HepG2 (cell line): ENCODE measurements around the gene TM6SF1. TPM values are rescaled to one million over a fixed set of nuclear protein-coding genes. Genes with fewer than 3 reads are reported as not detected.

Experiments
- ELF3 ChIP-seq: IDR thresholded peaks from 2 replicates; pipeline ENCODE4 v1.6.1; 2016; ENCODE audit warnings: missing genetic modification reagents, missing compliant biosample characterization
- FOSL1 ChIP-seq: sonication (generic); formaldehyde crosslinking; IDR thresholded peaks from 2 replicates; pipeline ENCODE4 v1.9.0; 2021; ENCODE audit warnings: missing genetic modification reagents, borderline replicate concordance
- GABPB1 ChIP-seq: IDR thresholded peaks from 2 replicates; pipeline ENCODE4 v1.6.1; 2016; ENCODE audit warnings: mild to moderate bottlenecking, missing genetic modification reagents, moderate library complexity, missing compliant biosample characterization
- MTF2 ChIP-seq: sonication (generic); formaldehyde crosslinking; IDR thresholded peaks from 2 replicates; pipeline ENCODE4 v1.5.0; 2020; ENCODE audit warnings: missing genetic modification reagents, borderline replicate concordance
- RXRB ChIP-seq: IDR thresholded peaks from 2 replicates; pipeline ENCODE4 v1.6.1; 2016; ENCODE audit warnings: borderline replicate concordance, missing genetic modification reagents, missing compliant biosample characterization
- SAP130 ChIP-seq: IDR thresholded peaks from 2 replicates; pipeline ENCODE4 v1.6.1; 2016; ENCODE audit warnings: low read depth
- TFE3 ChIP-seq: IDR thresholded peaks from 2 replicates; pipeline ENCODE4 v1.6.1; 2016
- TGIF2 ChIP-seq: IDR thresholded peaks from 2 replicates; pipeline ENCODE4 v1.6.1; 2016; ENCODE audit warnings: control low read depth, missing compliant biosample characterization
- UBTF ChIP-seq: sonication (generic); formaldehyde crosslinking; IDR thresholded peaks from 2 replicates; pipeline ENCODE4 v1.4.0; 2020; ENCODE audit warnings: mild to moderate bottlenecking, missing genetic modification reagents
- ZBTB39 ChIP-seq: sonication (generic); formaldehyde crosslinking; IDR thresholded peaks from 2 replicates; pipeline ENCODE4 v1.5.0; 2020; ENCODE audit warnings: missing genetic modification reagents
- ZNF230 ChIP-seq: sonication (generic); formaldehyde crosslinking; IDR thresholded peaks from 2 replicates; pipeline ENCODE4 v1.4.0; 2020; ENCODE audit warnings: mild to moderate bottlenecking, missing genetic modification reagents
- ZNF296 ChIP-seq: sonication (generic); formaldehyde crosslinking; conservative IDR thresholded peaks from 2 replicates; pipeline ENCODE4 v1.5.0; 2020; ENCODE audit warnings: mild to moderate bottlenecking, missing genetic modification reagents
- ZNF589 ChIP-seq: sonication (generic); formaldehyde crosslinking; conservative IDR thresholded peaks from 2 replicates; pipeline ENCODE4 v1.8.0; 2022; ENCODE audit warnings: mild to moderate bottlenecking, moderate library complexity, missing genetic modification reagents
- polyA plus RNA-seq, 8 experiments: library from polyadenylated mRNA; depleted of rRNA in 3 of 8; stranded (reverse) in 7 of 8; unstranded in 1 of 8; fragments of >200 nt; fragmentation: Illumina TruSeq in 4 of 8; extraction: Trizol in 4 of 8; gene quantifications; 2 replicates each; pipeline versions ENCODE4 v1.2.1 to v1.2.3, GENCODE V29; 2011 to 2016; ENCODE audit warnings: low read depth in 4 of 8, missing spikeins in 1 of 8, mixed read lengths in 1 of 8; ENCODE audit not compliant: insufficient read depth in 1 of 8
- total RNA-seq, 5 experiments: library from RNA; depleted of rRNA; stranded (reverse); fragments of >200 nt; fragmentation: Illumina TruSeq; extraction: Trizol; gene quantifications; 2 replicates each; pipeline ENCODE4 v1.2.3, GENCODE V29; 2016; ENCODE audit warnings: low read depth in 1 of 5
- TF ChIP-seq, protein P1 (sequence below): sonication (generic); formaldehyde crosslinking; IDR thresholded peaks from 2 replicates; pipeline ENCODE4 v1.9.0; 2021; ENCODE audit warnings: missing genetic modification reagents, mild to moderate bottlenecking, borderline replicate concordance
- TF ChIP-seq, protein P2 (sequence below): sonication (generic); formaldehyde crosslinking; IDR thresholded peaks from 2 replicates; pipeline ENCODE4 v1.4.0; 2020; ENCODE audit warnings: missing genetic modification reagents
- TF ChIP-seq, protein P3 (sequence below): sonication (generic); formaldehyde crosslinking; IDR thresholded peaks from 2 replicates; pipeline ENCODE4 v1.4.0; 2020; ENCODE audit warnings: missing genetic modification reagents

The TM6SF1 gene
- total and polyA plus RNA-seq, 2 of the 13 experiments (the other 11 are each of a cell fraction or from before 2014, with no cell fraction given), result not detected

GRCh38 chr15:83066734-83067637, 40.5 kb upstream of the TM6SF1 start, which contains the start of gene BTBD1 (continued):
- TF ChIP-seq ZBTB39 (CRISPR knock-in tag) (no peak), SAP130 (CRISPR knock-in tag) (peak; percentile 92), MTF2 (CRISPR knock-in tag) (0 out of 2 replicates have a peak, but pooled peaks have one; percentile 33), TGIF2 (0 out of 2 replicates have a peak, but pooled peaks have one; percentile 16), ZNF296 (no peak), FOSL1 (CRISPR knock-in tag) (no peak), ZNF230 (CRISPR knock-in tag) (no peak), ZNF589 (CRISPR knock-in tag) (peak; percentile 88; the same call in 1 of the 2 replicates), GABPB1 (CRISPR knock-in tag) (peak; percentile 92), UBTF (CRISPR knock-in tag) (peak; percentile 77; the same call in 1 of the 2 replicates), ELF3 (CRISPR knock-in tag) (peak; percentile 92), RXRB (CRISPR knock-in tag) (no peak; the same call in 1 of the 2 replicates), TFE3 (CRISPR knock-in tag) (0 out of 2 replicates have a peak, but pooled peaks have one; percentile 27)
- TF ChIP-seq, protein P1, sequence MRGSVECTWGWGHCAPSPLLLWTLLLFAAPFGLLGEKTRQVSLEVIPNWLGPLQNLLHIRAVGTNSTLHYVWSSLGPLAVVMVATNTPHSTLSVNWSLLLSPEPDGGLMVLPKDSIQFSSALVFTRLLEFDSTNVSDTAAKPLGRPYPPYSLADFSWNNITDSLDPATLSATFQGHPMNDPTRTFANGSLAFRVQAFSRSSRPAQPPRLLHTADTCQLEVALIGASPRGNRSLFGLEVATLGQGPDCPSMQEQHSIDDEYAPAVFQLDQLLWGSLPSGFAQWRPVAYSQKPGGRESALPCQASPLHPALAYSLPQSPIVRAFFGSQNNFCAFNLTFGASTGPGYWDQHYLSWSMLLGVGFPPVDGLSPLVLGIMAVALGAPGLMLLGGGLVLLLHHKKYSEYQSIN (CRISPR knock-in tag), result no peak
- TF ChIP-seq, protein P2, sequence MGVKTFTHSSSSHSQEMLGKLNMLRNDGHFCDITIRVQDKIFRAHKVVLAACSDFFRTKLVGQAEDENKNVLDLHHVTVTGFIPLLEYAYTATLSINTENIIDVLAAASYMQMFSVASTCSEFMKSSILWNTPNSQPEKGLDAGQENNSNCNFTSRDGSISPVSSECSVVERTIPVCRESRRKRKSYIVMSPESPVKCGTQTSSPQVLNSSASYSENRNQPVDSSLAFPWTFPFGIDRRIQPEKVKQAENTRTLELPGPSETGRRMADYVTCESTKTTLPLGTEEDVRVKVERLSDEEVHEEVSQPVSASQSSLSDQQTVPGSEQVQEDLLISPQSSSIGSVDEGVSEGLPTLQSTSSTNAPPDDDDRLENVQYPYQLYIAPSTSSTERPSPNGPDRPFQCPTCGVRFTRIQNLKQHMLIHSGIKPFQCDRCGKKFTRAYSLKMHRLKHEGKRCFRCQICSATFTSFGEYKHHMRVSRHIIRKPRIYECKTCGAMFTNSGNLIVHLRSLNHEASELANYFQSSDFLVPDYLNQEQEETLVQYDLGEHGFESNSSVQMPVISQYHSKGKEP (CRISPR knock-in tag), result no peak
- TF ChIP-seq, protein P3, sequence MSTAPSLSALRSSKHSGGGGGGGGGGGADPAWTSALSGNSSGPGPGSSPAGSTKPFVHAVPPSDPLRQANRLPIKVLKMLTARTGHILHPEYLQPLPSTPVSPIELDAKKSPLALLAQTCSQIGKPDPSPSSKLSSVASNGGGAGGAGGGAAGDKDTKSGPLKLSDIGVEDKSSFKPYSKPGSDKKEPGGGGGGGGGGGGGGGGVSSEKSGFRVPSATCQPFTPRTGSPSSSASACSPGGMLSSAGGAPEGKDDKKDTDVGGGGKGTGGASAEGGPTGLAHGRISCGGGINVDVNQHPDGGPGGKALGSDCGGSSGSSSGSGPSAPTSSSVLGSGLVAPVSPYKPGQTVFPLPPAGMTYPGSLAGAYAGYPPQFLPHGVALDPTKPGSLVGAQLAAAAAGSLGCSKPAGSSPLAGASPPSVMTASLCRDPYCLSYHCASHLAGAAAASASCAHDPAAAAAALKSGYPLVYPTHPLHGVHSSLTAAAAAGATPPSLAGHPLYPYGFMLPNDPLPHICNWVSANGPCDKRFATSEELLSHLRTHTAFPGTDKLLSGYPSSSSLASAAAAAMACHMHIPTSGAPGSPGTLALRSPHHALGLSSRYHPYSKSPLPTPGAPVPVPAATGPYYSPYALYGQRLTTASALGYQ, result peak; percentile 52; the same call in 1 of the 2 replicates
